HepG2 (cell line): ENCODE data around the gene NFE2L1. TPM values are rescaled to one million over a fixed set of nuclear protein-coding genes. Genes with fewer than 3 reads are reported as not detected.

ENCODE experiments used
- AGO1 ChIP-seq: fragments of 200-400 bp; formaldehyde crosslinking; IDR thresholded peaks from 2 replicates; pipeline ENCODE4 v1.6.1; 2017; ENCODE audit warnings: mild to moderate bottlenecking, low read depth, low read length, moderate library complexity; ENCODE audit not compliant: poor library complexity, severe bottlenecking
- ATF6 ChIP-seq: sonication (generic); formaldehyde crosslinking; conservative IDR thresholded peaks from 2 replicates; pipeline ENCODE4 v1.4.0; 2020; ENCODE audit warnings: missing genetic modification reagents
- BATF2 ChIP-seq: sonication (generic); formaldehyde crosslinking; IDR thresholded peaks from 2 replicates; pipeline ENCODE4 v1.8.0; 2022; ENCODE audit warnings: mild to moderate bottlenecking, missing genetic modification reagents, moderate library complexity
- BORCS8-MEF2B ChIP-seq: sonication (generic); formaldehyde crosslinking; IDR thresholded peaks from 2 replicates; pipeline ENCODE4 v1.8.0; 2022; ENCODE audit warnings: mild to moderate bottlenecking, missing genetic modification reagents
- CREB1 ChIP-seq, 2 experiments: fragments of 450-650 bp in 1 of 2; IDR thresholded peaks; 2 replicates each; pipeline ENCODE4 v1.6.1; 2016 to 2017; ENCODE audit warnings: control low read depth in 1 of 2, mild to moderate bottlenecking in 1 of 2, missing compliant biosample characterization in 1 of 2, missing genetic modification characterization in 1 of 2
- E2F1 ChIP-seq: sonication (generic); formaldehyde crosslinking; IDR thresholded peaks from 2 replicates; pipeline ENCODE4 v1.5.0; 2020; ENCODE audit warnings: missing genetic modification reagents
- GABPA ChIP-seq, 2 experiments: IDR thresholded peaks; 2 replicates each; pipeline ENCODE4 v1.6.1; 2011 to 2016; ENCODE audit warnings: low read depth in 2 of 2, low read length in 1 of 2, missing biosample characterization in 1 of 2, missing genetic modification characterization in 1 of 2
- MIXL1 ChIP-seq: IDR thresholded peaks from 2 replicates; pipeline ENCODE4 v1.6.1; 2016
- NKX3-1 ChIP-seq: sonication (generic); formaldehyde crosslinking; IDR thresholded peaks from 2 replicates; pipeline ENCODE4 v1.5.0; 2020; ENCODE audit warnings: missing genetic modification reagents
- PHF5A ChIP-seq: IDR thresholded peaks from one replicate; pipeline ENCODE4 v1.6.1; 2018; ENCODE audit warnings: low read depth, missing genetic modification reagents; ENCODE audit not compliant: unreplicated experiment
- PITX1 ChIP-seq: sonication (generic); formaldehyde crosslinking; IDR thresholded peaks from 2 replicates; pipeline ENCODE4 v1.5.1; 2020; ENCODE audit warnings: mild to moderate bottlenecking, missing genetic modification reagents
- RORA ChIP-seq: sonication (generic); formaldehyde crosslinking; IDR thresholded peaks from 2 replicates; pipeline ENCODE4 v1.5.0; 2020; ENCODE audit warnings: mild to moderate bottlenecking, missing genetic modification reagents, moderate library complexity
- SMARCC2 ChIP-seq: fragments of 450-650 bp; IDR thresholded peaks from 2 replicates; pipeline ENCODE4 v1.6.1; 2017; ENCODE audit warnings: antibody characterized with exemption, mild to moderate bottlenecking
- SNRNP70 ChIP-seq: fragments of 200-400 bp; formaldehyde crosslinking; IDR thresholded peaks from 2 replicates; pipeline ENCODE4 v1.6.1; 2017; ENCODE audit warnings: mild to moderate bottlenecking, low read depth, low read length, moderate library complexity
- SPEN ChIP-seq: sonication (generic); formaldehyde crosslinking; IDR thresholded peaks from 2 replicates; pipeline ENCODE4 v1.5.1; 2020; ENCODE audit warnings: low read depth, mild to moderate bottlenecking, missing genetic modification reagents
- YEATS4 ChIP-seq: sonication (generic); formaldehyde crosslinking; IDR thresholded peaks from 2 replicates; pipeline ENCODE4 v1.4.0; 2020; ENCODE audit warnings: missing genetic modification reagents, borderline replicate concordance
- ZNF124 ChIP-seq: sonication (generic); formaldehyde crosslinking; IDR thresholded peaks from 2 replicates; pipeline ENCODE4 v1.4.0; 2020; ENCODE audit warnings: missing genetic modification reagents
- ZNF274 ChIP-seq: sonication (generic); formaldehyde crosslinking; IDR thresholded peaks from 2 replicates; pipeline ENCODE4 v1.5.1; 2020; ENCODE audit warnings: mild to moderate bottlenecking, missing genetic modification reagents
- ZNF414 ChIP-seq: sonication (generic); formaldehyde crosslinking; IDR thresholded peaks from 2 replicates; pipeline ENCODE4 v1.5.0; 2020; ENCODE audit warnings: missing genetic modification reagents
- ZNF558 ChIP-seq: sonication (generic); formaldehyde crosslinking; IDR thresholded peaks from 2 replicates; pipeline ENCODE4 v1.9.0; 2022; ENCODE audit warnings: mild to moderate bottlenecking, missing genetic modification reagents, borderline replicate concordance
- ZNF629 ChIP-seq: sonication (generic); formaldehyde crosslinking; conservative IDR thresholded peaks from 2 replicates; pipeline ENCODE4 v1.5.0; 2020; ENCODE audit warnings: missing genetic modification reagents
- ZNF773 ChIP-seq: sonication (generic); formaldehyde crosslinking; IDR thresholded peaks from 2 replicates; pipeline ENCODE4 v1.4.0; 2020; ENCODE audit warnings: missing genetic modification reagents, borderline replicate concordance
- ZNF777 ChIP-seq: sonication (generic); formaldehyde crosslinking; IDR thresholded peaks from 2 replicates; pipeline ENCODE4 v1.4.0; 2020; ENCODE audit warnings: missing genetic modification reagents
- ZNF83 ChIP-seq: sonication (generic); formaldehyde crosslinking; IDR thresholded peaks from 2 replicates; pipeline ENCODE4 v1.4.0; 2020; ENCODE audit warnings: missing genetic modification reagents, mild to moderate bottlenecking, borderline replicate concordance
- polyA plus RNA-seq, 8 experiments: library from polyadenylated mRNA; depleted of rRNA in 3 of 8; stranded (reverse) in 7 of 8; unstranded in 1 of 8; fragments of >200 nt; fragmentation: Illumina TruSeq in 4 of 8; extraction: Trizol in 4 of 8; gene quantifications; 2 replicates each; pipeline versions ENCODE4 v1.2.1 to v1.2.3, GENCODE V29; 2011 to 2016; ENCODE audit warnings: low read depth in 4 of 8, missing spikeins in 1 of 8, mixed read lengths in 1 of 8; ENCODE audit not compliant: insufficient read depth in 1 of 8
- total RNA-seq, 5 experiments: library from RNA; depleted of rRNA; stranded (reverse); fragments of >200 nt; fragmentation: Illumina TruSeq; extraction: Trizol; gene quantifications; 2 replicates each; pipeline ENCODE4 v1.2.3, GENCODE V29; 2016; ENCODE audit warnings: low read depth in 1 of 5

The NFE2L1 gene
- total and polyA plus RNA-seq, 2 of the 13 experiments (the other 11 are each of a cell fraction or from before 2014, with no cell fraction given), result 67.0 to 234 TPM

- no peak for TF ChIP-seq ATF6 (CRISPR knock-in tag)
- peak; percentile 56 for TF ChIP-seq CREB1 (IDR thresholded peaks at IDR 0.05)
- no peak for TF ChIP-seq CREB1 (CRISPR knock-in tag; IDR thresholded peaks at IDR 0.05)
- no peak for TF ChIP-seq SMARCC2
- no peak for TF ChIP-seq ZNF558 (CRISPR knock-in tag)
- 0 out of 2 replicates have a peak, but pooled peaks have one; percentile 6 for TF ChIP-seq MIXL1 (CRISPR knock-in tag)
- TF ChIP-seq E2F1 (CRISPR knock-in tag), result no peak
- TF ChIP-seq PITX1 (CRISPR knock-in tag), result no peak
- TF ChIP-seq ZNF629 (CRISPR knock-in tag), result 0 out of 2 replicates have a peak, but pooled peaks have one; percentile 17
- TF ChIP-seq ZNF414 (CRISPR knock-in tag), result peak; percentile 73
- no peak for TF ChIP-seq ZNF777 (CRISPR knock-in tag)
- 0 out of 2 replicates have a peak, but pooled peaks have one; percentile 53 for TF ChIP-seq YEATS4 (CRISPR knock-in tag)
- no peak; the same call in 1 of the 2 replicates for TF ChIP-seq BATF2 (CRISPR knock-in tag)
- TF ChIP-seq NKX3-1 (CRISPR knock-in tag), result no peak
- TF ChIP-seq ZNF274 (CRISPR knock-in tag), result no peak
- TF ChIP-seq RORA (CRISPR knock-in tag), result no peak
- no peak; the same call in 1 of the 2 replicates for TF ChIP-seq SPEN
- peak; percentile 73 for TF ChIP-seq AGO1
- no peak for TF ChIP-seq GABPA (IDR thresholded peaks at IDR 0.05; ENCODE audit: low read depth, low read length)
- TF ChIP-seq GABPA (CRISPR knock-in tag; IDR thresholded peaks at IDR 0.05; ENCODE audit: low read depth), result no peak
- TF ChIP-seq ZNF773 (CRISPR knock-in tag), result 0 out of 2 replicates have a peak, but pooled peaks have one; percentile 41
- no peak for TF ChIP-seq ZNF124
- no peak for TF ChIP-seq SNRNP70
- no peak for TF ChIP-seq ZNF83 (CRISPR knock-in tag)
- TF ChIP-seq BORCS8-MEF2B (CRISPR knock-in tag), result no peak
- TF ChIP-seq PHF5A, result peak; percentile 76
Measured at GRCh38 chr17:48025040-48025903, 22.9 kb upstream of the NFE2L1 start (continued).
